ENCODE data around the gene PSMB3.
"Not testable (repeated sequence)": the region's sequence is repeated elsewhere in the genome, so short reads cannot be mapped to it uniquely, and the experiment has no call there.

The PSMB3 gene

GRCh38 chr17:38716368-38717005, 36.1 kb upstream of the PSMB3 start:
- DNase-seq (ENCODE audit: low read depth), result no peak

DNA sequence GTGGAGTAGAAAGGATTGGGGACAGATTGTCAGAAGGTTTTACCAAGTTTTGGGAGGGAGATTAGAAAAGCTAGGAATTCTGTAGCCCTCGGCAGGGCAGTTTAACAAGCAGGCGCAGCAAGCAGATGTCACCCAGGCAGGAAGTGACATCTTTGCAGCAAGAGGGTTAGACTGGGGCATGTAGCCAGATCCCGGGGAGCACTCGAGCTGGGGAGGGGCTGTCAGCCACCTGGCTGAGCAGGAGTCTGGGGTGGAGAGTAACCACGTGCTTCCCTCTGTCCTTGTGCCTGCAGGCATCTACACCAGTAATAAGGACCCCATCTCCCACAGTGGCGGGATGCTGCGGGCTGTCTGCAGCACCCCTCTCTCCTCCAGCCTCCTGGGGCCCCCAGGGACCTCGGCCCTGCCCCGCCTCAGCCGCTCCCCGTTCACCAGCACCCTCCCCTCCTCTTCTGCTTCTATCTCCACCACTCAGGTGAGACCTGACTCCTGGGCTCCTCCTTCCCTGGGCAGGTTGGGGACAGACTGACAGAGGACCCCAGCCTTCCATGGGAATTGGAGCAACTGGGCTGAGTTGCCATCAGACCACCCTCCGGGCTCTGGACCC, 35.3 kb upstream of the PSMB3 start:
- no peak for DNase-seq (ENCODE audit: low read depth)

GRCh38 chr17:38719289-38719942, 33.1 kb upstream of the PSMB3 start:
- DNase-seq (ENCODE audit: low read depth), result no peak

- no peak for DNase-seq (ENCODE audit: low read depth)
Observed at GRCh38 chr17:38719943-38720641, 32.4 kb upstream of the PSMB3 start.

DNA sequence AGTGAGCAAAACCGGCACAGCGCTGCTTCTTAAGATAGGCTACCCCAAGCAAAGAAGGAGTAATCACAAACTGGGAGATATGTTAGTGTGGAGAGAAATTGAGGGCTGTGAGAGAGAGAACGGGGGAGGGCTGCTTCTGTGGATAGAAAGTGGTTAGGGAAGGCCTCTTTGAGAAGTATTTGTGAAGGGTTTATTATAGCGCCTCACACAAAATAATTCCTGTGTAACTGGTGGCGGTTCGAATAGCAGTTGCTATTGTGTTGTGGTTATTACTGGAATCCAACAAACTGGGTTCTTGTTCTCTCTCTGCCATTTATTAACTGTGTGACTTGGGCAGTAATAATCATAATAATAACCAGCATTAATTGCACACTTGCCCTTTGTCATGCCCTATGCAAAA, 31.6 kb upstream of the PSMB3 start:
- DNase-seq (ENCODE audit: low read depth), result no peak

DNA sequence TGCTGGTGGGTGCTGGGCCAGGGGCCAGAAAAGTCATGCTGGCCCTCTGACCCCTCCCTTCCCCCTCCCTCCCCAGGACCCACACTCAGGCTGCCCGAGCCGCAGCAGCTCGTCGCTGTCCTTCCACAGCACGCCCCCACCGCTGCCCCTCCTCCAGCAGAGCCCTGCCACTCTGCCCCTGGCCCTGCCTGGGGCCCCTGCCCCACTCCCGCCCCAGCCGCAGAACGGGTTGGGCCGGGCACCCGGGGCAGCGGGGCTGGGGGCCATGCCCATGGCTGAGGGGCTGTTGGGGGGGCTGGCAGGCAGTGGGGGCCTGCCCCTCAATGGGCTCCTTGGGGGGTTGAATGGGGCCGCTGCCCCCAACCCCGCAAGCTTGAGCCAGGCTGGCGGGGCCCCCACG, 30.7 kb upstream of the PSMB3 start:
- DNase-seq (ENCODE audit: low read depth), result no peak

- DNase-seq (ENCODE audit: low read depth), result no peak
Observed at GRCh38 chr17:38724337-38724988, 28.1 kb upstream of the PSMB3 start.

DNA sequence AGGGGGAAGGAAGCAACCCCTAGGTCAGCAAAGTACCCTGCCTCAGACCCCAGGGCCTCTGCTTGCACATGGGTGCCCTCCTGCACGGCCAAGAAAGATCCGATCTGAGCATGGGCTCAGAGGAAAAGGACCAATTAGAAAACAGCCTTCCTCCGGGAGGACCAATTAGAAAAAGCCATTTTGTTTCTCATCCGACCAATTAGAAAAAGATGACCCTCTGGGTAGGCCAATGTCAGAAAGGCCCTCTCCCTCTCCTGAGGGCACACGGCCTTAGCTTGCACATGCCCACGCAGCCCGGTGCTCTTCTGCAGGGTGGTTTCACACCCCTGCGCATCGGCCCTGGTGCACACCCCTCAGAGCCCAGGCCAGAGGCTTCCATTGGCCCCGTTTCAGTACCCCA, 27.5 kb upstream of the PSMB3 start:
- no peak for DNase-seq (ENCODE audit: low read depth)

DNA sequence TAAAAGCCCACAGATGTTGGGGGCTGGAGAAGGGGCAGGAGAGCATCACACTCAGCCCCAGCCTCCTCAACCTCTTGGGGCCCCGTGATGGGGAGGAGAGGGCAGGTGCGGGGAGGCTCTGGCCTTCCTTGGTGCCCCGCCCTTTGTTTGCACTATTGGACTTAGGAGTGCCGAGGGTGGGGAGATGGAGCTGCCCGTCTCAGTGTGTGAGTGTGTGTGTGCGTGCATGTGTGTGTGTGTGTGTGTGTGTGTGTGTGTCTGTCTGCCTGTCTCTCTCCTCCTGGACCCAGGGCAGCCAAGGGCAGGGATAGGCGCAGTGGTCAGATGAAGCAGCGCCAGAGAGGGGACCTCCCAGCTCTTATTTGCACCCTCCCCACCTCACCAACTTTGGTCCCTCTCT, 26.4 kb upstream of the PSMB3 start:
- DNase-seq (ENCODE audit: low read depth), result not testable (repeated sequence)

DNA sequence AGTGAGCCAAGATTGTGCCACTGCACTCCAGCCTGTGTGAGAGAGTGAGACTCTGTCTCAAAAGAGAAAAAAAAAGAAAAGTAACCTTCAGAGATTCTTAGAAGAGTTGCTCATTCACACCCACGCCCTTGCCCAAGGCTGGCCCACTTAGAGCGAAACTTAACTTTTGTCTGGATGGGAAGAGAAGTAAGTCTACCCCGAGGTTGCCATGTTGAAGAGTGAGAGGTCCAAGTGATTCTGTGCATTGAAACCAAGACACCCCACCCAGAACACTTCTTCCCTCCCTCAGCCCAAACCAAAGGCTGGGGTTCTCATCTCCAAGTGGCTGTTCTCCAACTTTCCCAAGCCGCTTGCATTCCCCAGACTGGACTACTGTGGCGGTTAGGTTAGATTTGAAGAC, 24.8 kb upstream of the PSMB3 start:
- no peak for DNase-seq (ENCODE audit: low read depth)

DNA sequence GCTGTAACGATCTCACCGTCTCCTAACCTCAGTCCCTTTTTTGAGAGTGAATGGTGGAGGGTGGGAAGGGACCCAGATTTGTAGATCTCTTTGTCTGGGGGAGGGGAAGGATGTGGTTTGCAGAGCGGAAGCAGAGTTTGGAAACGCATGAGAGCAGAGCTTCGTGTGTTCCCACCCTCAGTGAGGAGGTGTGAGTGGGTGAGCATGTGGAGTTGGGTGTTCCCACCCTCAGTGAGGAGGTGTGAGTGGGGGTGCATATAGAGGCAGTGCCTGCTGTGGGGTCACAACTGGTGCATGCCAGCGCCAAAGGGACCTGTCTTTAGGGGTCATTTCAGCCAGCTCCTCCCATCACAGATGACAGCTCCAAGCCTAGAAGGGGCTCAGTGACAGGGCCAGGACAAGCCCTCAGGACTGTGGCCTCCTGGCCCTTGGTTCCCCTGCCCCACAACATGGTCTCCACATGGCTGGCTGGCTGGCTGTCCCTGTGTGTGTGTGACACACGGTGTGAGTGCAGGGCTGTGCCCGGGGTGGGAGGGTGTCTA, 24.2 kb upstream of the PSMB3 start:
- DNase-seq (ENCODE audit: low read depth), result peak; percentile 53

DNA sequence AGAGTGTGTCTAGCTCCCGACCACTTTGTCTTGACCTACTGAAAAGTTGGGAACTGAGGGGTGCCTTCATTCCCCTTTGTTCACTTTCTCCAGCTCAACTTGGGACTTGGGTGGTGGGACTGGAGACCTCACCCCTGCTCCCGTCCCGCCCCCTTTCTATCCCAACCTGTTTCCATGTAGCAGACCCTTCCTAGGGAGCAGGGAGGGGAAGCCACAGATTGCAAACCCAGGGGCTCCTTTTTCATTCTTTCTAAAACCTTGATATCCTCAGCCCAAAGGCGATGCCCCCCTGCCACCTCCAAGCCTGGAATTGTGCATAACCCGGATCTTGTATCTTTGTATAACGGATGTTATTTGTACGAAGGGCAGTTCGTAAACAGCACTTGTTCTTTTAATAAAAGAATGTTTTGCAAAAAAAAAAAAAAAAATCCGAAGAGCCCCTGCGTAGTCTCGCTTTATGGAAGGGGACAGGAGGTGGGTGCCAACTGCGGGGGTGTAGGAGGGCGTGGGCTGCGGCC, 23.1 kb upstream of the PSMB3 start:
- DNase-seq (ENCODE audit: low read depth), result no peak

DNA sequence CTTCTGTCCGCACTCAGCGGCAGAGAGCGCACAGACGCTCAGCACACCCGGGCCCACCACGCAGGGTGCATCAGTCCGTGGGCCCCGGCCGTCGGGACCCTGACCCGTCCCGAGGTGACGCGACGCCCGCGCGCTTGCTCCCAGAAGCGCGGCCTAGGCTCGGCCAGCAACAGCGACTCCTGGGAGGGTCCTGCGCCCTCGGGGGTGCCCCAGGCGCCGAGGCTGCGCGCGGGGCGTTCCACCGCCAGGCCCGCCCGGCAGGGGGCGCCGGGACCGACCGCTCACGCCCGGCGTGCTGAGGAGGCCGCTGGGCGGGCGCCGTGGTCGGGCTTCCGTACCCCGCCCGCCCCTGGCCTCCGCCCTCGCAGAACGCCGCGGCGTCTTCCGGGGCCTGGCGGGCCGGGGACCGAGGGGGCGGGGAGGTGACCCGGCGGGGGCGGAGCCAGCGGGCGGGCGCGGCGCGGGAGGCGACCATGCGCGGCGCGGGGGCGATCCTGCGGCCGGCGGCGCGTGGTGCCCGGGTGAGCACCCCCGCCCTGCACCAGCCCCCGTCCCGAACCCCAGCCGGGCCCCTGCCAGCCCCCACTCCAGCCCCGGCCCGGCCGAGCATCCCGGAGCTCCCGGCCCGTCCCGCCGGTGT, 22.5 kb upstream of the PSMB3 start, which contains the start of gene CISD3:
TSS of gene CISD3 (plus strand) at position 456 of the 640 bp plus-strand sequence. CDS start at position 474, 18 bp downstream.
- peak; percentile 73 for DNase-seq (ENCODE audit: low read depth)

GRCh38 chr17:38730526-38731379, 21.8 kb upstream of the PSMB3 start:
- no peak for DNase-seq (ENCODE audit: low read depth)

GRCh38 chr17:38731526-38732294, 20.8 kb upstream of the PSMB3 start:
- no peak for DNase-seq (ENCODE audit: low read depth)

GRCh38 chr17:38732376-38733281, 19.9 kb upstream of the PSMB3 start:
- DNase-seq (ENCODE audit: low read depth), result no peak

DNA sequence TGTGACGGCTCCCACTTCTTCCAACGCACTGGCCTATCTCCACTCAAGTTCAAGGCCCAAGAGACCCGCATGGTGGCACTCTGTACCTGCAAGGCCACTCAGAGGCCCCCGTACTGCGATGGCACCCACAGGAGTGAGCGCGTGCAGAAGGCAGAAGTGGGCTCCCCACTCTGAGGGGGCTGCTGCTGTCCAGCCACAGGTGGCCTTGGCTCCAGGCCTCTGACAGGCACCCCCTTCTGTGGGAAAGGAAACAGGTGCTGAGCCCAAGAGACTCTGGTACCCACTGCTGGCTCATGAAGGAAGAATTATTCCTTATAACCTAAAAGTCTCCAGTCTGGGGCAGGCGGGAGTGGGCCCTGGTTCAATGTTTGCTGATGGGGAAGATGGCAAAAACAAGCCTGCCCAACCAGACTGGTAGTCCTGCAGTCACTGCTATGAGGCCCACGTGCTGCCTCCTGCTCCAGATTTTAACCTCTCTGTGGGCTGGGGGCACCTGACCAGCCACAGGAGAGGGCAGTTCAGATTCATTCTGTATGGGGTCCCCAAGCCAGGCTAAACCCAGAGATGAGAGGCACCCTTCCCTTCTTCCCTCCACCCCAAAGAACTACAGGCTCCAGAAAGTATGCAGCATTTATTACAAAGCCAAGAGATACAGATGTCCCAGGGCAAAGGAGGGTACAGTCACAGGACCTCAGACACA, 19.1 kb upstream of the PSMB3 start:
- DNase-seq (ENCODE audit: low read depth), result no peak
